Activated naive CD8-positive, alpha-beta T cell treated with anti-CD3 and anti-CD28 coated beads, Interleukin-2, amount 50 U/mL, for 16 hours (primary cell): ENCODE data around the gene PODN.

ENCODE experiments used
- DNase-seq: peaks from one replicate; pipeline ENCODE4 v3.0.0-alpha.2; 2020; ENCODE audit warnings: low read depth, low spot score

The PODN gene

DNA sequence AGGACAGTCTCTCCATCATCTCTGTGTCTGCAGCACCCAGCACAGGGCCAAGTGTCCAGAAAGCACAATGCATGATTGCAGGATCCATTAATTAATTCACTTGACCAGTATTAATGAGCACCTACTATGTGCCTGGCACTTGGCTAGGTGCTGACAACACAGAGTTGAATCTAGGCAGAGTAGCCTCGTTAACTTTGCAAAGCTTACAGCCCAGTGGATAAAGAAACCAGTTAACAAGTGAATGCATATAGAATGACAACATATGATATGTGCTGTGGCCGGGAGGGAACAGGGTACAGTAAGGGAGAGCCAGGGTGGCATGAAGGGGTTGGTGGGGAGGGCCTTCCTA, 69.6 kb downstream of the PODN start:
- no peak for DNase-seq

DNA sequence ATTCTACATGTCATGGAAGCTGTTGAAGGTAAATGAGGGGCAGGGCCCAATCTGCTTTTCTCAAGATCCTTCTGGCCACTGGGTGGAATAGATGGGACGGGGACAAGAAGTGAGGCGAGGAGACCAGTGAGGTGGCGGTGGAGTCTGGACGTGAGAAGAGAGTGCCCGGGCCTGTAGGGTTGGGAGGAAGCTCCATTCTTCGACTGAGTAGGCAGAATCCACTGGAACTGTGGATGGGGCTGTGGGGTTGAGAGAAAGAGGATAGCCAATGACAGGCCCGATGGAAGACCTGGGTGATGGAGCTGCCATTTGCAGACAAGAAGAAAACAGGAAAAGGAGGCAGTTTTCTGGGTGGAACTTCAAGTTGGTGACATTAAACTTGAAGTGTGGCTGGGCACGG, 70.2 kb downstream of the PODN start:
- DNase-seq = no peak

DNA sequence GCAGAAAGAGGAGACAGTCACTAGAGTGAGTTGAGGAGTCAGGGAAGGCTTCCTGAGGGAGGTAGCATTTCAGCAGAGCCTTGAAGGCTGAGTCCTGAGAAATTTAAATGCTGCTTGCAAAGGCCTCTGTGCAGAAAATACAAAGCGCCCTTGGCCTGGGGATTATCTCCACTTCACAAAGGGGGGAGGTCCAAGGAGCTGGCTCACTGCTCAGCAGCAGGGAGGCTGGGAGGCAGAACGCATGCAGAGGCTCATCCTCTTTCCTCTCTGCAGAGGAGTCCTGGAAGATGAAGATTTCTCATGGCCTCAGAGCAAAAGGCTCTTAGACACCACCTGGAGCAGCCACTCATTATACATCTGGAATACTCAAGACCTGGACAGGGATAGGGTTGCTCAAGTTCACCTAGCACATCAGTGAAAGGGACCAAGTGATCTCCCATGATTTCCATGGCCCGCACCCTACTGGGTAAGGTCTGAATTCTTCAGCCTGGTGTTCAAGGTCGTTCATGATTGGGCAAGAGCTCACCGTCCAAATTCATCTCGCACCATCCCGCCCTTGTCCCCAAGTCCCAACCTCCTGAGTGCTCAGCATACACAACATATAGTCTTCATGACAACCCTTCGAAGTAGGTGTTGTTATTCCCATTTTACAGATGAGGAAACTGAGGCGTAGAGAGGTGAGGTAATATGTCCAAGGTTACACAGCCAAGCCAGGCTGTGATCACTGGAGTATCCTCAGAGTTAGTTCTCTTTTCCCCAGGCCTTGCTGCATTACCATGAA, 71.4 kb downstream of the PODN start:
- no peak for DNase-seq

DNA sequence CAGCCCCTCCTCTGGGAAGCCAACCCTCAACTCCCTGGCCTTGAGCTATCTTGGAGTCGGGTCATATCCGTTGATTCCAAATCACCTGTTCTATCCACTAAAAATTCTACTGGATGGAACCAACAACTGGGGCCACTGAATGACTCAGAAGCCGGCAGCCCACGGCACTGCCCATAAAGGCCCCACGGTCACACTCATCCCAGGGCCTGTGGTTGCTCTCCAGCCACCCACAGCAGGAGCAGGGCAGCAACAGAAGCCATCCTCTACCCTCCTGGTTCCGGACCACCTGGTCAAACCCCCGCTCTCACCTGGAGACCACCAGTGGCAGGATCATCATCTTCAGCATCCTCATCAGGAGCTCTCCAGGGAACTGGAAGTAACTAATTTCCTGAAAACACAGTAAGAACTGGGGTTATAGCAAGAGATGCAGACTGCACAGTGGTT, 72.1 kb downstream of the PODN start:
- no peak for DNase-seq
